Stomach (tissue), 4 donors: ENCODE data around the gene TNRC18.

Source experiments
- CTCF ChIP-seq, 7 experiments: fragments of 450-650 bp in 4 of 7; fragments of 200-600 bp in 3 of 7; sonication (generic) in 3 of 7; IDR thresholded peaks; one replicate each; pipeline ENCODE4 v1.5.1; 2016 to 2019; ENCODE audit warnings: antibody characterized with exemption in 7 of 7, control low read depth in 2 of 7, mild to moderate bottlenecking in 1 of 7
- EP300 ChIP-seq: sonication (generic); formaldehyde crosslinking; IDR thresholded peaks from one replicate; pipeline ENCODE4 v1.6.1; 2017; ENCODE audit warnings: antibody characterized with exemption
- POLR2A ChIP-seq, 4 donors: fragments of 450-650 bp; IDR thresholded peaks; one replicate each; pipeline ENCODE4 v1.6.1; 2016; ENCODE audit warnings: antibody characterized with exemption in 4 of 4, control low read depth in 2 of 4, mild to moderate bottlenecking in 1 of 4, moderate library complexity in 1 of 4
- POLR2AphosphoS5 ChIP-seq, 3 donors: sonication (generic); formaldehyde crosslinking; IDR thresholded peaks; one replicate each; pipeline ENCODE4 v1.6.1; 2016; ENCODE audit warnings: antibody characterized with exemption in 3 of 3

- TF ChIP-seq CTCF (IDR thresholded peaks at IDR 0.05) = no peak
- no peak for TF ChIP-seq POLR2AphosphoS5 (IDR thresholded peaks at IDR 0.05)
- TF ChIP-seq POLR2A (IDR thresholded peaks at IDR 0.05) = no peak
- TF ChIP-seq EP300 = no peak
Observed at GRCh38 chr7:5350174-5350463, 73.5 kb downstream of the TNRC18 start.
